ENCODE data around the gene PRKCZ.

Gene PRKCZ

DNA sequence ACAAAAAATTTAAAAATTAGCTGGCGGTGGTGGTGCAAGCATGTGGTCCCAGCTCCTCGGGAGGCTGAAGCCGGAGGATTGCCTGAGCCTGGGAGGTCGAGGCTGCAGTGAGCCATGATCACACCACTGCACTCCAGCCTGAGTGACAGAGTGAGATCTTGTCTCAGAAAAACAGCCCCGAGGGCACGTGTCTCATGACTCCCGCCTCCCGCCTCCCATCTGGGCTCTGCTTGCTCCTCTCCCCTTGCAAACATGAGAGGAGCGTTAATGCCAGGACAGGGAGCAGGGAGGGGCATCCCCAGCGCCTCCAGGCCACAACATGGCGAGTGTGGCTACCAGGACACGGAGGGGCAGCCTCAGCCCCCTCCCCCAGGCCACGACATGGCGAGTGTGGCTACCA, 116.0 kb downstream of the PRKCZ start:
- no peak for DNase-seq

DNA sequence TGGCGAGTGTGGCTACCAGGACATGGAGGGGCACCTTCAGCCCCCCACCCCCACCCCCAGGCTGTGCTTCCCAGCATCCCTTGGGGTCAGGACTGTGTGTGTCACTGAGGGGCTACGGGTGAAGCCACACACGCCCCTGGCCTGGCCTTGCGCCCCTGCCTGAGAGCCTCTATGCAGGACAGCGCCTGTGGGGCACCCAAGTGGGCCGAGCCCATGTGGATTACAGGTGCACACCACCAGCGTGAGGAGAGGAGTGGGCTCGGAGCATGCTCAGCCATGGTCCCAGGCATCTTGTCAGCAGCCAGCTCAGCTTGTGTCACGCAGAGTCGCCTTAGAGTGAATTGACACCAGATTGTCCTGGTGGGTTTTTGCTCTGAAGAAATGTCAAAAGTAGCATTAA, 116.5 kb downstream of the PRKCZ start:
- no peak for DNase-seq

DNA sequence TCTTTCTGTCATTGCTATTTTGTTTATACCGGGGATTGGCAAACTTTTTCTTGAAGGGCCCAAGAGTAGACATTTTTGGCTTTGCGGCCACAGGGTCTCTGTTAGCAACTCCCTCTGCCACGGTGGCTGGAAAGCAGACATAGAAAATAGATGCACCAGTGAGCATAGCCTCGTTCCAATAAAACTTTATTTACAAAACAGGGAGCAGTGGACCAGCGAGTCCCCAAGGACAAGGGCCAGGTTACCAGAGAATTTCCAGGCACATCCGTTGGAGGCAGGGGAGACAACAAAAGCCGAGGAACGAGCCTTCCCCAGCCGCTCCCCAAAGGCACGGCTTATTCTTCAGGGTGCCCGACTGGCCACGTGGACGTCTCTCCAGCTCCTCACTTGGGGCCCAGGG, 117.9 kb downstream of the PRKCZ start:
- no peak for DNase-seq

DNA sequence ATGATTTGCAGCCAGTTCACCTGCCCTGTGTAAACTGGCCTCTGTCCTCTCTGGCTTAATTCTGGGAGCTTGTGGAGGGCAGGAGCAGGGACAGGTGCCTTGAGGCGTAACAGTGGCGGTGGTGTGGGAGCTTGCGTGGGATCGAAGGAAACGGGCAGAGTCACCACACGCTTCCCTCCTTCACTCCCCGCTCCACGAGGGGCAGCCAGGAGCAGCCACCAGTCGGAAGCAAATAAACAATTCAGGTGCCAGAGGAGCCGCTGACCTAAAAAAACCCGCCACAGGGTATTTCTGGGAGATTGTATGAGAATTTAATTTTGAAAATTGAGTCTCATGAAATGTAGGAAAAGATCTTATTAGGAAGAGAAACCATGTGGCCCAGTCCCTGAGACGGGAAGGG, 118.3 kb downstream of the PRKCZ start:
- no peak for DNase-seq

DNA sequence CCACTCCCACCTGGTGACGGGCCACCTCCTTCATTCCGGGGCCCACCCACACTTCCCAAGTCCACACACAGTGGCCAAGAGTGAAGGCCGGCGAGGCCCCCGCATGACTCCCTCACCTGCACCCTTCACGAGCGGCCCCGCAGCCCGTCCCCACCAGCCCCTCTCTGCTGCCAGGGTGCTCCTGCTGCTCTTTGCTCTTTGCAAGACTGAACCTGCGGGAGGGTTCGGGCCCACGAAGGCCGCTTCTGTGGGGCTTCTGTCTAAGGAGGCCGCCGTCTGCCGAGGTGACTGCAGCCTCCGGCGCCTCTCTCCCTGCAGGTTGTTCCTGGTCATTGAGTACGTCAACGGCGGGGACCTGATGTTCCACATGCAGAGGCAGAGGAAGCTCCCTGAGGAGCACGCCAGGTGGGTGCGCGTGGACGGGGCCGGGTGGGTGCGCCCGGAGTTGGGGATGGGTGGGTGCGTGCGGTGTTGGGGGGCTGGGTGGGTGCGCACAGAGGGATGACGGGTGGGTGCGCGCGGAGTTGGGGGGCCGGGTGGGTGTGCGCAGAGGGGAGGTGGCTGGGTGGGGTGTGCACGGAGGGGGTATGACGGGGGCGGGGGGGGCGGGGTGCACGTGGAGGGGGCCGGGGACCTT, 119.1 kb downstream of the PRKCZ start:
- no peak for DNase-seq

DNA sequence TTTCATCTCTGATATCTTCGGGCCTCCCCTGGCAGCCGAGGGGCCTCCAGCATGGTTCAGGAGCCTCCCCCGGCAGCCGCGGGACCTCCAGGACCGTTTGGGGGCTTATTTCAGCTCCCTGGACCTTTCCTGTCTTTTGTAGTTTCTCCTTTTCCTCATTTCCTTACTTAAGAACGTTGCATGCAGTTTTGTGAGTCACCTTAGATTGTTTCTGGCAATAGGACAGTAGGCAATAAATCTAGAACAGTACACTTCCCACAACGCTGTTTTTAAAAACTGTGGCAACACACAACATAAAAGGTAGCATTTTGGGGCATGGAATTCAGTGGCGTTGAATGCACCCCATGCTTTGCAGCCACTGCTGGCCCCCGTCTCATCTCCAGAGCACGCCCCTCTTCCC, 120.0 kb downstream of the PRKCZ start:
- DNase-seq = no peak

DNA sequence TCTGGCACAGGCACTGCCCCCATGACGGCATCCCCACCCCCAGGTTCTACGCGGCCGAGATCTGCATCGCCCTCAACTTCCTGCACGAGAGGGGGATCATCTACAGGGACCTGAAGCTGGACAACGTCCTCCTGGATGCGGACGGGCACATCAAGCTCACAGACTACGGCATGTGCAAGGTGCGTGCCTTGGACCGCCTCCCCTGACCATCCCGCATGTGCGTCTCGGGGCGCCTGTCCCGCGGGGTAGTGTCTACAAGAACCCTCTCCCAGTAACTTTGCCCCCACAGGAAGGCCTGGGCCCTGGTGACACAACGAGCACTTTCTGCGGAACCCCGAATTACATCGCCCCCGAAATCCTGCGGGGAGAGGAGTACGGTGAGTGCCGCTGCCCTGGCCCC, 121.8 kb downstream of the PRKCZ start:
- DNase-seq = no peak

DNA sequence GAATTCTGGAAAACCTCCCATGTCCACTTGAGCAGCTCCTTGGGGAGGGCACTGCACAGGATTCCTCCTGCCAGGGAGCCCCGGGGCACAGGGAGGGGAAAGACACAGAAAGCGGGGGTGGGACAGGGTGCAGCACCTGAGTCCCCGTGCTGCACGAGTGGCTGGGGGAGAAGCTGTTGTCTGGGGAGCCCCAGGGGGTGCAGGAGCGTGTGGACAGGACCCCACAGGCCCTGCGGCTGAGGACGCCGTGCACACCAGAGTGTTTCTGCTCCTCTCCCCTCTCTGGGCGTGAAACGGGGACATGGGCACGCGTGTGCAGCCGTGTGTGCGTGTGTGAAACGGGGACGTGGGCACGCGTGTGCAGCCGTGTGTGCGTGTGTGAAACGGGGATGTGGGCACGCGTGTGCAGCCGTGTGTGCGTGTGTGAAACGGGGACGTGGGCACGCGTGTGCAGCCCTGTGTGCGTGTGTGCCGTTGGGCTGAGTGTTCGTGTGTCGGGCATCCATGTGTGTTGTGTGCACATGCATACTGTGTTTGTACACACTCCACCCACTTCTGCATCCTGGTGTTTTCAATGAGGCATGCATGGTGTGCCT, 122.4 kb downstream of the PRKCZ start:
- no peak for DNase-seq

DNA sequence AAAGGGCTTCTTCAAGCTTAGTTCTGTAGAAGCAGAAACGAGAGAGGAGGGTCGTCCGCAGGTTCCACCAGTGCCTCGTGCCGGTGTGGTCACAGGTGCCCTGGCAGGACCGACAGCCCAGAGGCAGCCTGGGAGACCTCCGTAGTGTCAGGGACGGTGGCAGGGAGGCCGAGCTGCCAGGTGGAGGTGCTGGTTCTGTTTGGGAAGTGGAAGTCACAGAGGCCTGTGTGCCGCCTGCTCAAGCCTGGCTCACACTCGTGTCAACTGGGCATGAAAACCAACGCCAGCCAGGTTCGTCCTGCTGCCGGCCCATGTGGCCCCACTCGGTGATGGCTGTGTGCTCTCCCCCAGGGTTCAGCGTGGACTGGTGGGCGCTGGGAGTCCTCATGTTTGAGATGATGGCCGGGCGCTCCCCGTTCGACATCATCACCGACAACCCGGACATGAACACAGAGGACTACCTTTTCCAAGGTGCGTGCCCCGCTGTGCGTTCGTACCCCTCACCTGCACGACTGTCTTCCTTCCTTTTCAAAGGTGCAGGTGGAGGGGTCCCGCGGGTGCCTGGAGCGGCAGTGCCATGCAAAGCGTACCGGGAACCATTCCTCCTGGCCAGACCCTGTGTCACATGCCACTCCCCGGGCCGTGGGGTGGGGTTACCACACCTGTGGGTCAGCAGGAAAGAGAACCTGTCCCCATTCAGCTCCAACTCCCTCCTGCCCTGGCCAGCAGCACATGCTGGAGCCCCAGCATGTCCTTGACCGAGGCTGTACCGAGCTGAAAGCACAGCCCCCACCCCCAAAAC, 123.5 kb downstream of the PRKCZ start:
- DNase-seq = no peak

DNA sequence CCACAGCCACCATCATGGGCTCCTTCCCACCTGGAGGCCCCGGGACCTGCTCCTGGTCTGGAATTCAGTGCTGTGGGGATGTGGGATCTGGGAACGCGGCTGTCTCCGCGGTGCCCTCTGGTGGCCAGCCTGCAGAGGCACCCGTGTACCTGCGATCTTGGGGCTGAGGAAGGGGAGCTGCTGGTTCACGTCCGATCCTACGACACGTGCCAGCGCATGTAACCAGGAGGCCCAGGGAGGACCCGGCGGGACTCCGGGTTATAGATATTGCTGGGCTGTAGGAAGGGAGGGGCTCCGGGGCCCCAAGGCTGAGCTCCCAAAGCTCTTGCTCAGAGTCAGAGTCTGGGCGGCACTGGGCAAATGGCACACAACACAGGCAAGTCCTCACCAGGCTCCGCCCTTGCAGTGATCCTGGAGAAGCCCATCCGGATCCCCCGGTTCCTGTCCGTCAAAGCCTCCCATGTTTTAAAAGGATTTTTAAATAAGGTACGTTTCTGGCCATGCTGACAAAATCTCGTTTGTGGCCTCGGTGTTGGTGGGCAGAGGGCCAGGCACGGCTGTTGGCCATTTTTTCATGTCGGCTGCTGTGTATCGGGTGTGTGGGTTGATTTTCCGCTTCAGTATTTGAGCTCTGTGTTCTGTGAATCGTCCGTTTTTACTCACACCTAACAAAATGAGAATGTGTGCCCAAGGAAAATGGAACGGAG, 124.3 kb downstream of the PRKCZ start:
- DNase-seq = no peak

DNA sequence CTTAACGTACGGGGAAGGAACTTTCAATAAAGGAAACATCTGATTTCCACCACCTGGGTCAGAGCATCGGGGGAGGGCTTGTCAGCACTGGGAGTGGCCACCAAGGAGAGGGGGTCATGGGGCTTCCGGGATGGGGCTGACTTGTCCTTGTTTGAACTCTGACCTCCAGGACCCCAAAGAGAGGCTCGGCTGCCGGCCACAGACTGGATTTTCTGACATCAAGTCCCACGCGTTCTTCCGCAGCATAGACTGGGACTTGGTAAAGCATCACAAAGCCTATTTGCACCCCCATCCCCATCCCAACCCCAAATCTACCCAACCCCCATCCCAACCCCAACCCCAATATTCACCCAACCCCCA, 124.8 kb downstream of the PRKCZ start:
- no peak for DNase-seq

DNA sequence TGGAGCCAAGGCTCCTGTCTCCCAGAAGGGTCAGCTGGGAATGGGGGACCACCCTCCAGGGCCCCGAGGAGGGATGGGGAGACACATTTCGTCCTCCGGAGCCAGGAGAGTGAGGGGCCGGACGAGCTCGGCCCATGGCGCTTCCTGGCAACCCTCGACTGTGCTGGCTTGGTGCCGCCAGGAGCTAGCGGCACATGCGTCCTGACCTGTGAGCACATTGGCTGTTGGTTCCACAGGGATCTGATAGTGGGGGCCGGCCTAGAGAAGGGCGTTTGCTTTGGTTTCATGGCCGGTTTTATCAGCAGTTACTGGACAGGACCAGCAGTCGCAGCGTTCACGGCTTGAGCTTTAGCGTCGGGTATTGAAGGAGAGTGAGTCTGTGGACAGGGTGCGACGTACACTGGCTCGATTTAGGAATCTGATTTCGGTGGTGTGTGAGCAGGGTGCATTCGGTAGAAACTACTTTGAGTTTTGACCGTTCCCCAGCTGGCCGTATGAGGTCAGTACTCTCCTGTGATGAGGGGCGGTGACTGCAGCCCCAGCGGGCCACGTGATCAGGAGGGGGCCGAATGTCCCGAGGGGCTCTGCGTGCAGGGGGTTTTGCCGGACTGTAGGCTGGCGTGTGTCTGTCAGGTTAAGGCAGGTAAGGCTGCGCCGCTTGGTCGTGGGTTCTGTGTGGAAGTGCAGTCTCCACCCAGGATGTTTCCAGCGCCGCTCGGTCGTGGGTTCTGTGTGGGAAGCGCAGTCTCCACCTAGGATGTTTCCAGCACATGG, 125.7 kb downstream of the PRKCZ start:
- DNase-seq = no peak

DNA sequence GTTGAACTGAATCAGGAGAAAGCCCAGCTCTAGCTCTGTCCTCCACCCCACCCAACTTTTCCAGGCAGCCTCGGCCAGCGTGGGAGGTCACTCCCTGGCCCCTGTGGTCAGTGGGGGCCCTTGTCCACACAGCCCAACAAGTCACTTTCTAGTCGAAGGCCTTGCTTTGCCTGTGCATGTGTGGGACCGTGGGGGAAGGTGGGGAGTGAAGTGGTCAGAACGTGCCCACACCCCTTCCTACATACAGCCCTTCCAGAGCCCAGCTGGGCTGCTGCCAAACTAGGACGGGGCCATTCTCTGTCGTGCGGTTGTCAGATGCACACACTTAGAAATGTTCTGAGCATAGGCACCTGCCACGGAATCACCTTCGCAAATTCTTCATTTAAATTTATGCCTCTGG, 126.4 kb downstream of the PRKCZ start:
- DNase-seq = no peak

DNA sequence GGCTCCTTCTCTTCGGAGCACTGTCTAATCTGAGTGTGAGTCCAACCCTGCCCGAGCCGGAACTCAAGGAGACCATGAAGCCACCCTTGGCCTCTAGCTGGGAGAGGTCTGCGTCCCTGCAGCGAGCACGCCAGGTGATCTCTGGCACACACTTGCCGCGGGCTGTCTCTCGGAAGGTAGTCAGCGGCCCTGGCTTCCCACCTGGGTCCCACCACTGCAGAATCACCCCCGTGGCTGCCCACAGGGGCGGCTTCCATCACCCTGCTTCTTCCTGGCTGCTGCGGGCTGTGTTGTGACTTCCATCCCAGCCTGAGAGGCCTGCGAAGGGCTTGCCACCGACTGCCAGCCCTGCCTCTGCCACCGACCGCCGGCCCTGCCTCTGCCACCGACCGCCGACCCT, 127.3 kb downstream of the PRKCZ start:
- no peak for DNase-seq

DNA sequence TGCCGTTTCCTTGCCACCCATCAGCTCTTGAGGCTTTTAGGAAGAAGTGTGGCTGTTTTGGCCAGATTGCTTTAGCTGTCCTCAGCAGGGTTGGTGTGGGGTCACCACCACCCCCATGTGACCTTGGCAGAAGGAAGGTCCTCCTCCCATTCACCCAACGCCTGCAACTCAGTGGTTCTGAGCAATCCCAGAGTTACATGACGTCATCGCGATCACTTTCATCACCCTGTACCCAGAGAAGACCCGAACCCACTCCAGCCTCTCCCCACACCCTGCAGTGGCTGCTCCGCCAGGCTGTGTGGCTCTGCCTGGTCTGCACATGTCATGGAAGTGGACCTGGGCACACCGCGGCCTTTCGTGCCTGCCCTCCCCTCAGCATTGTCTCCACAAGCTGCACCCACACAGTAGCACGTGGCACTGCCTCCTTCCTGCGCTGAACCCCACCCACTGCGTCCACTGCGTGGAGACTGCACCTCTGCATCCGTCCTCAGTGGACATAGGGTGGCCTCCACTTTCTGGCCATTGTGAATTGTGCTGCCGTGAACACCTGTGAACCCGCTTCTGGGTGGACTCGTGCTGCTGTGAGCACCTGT, 127.8 kb downstream of the PRKCZ start:
- DNase-seq = no peak

DNA sequence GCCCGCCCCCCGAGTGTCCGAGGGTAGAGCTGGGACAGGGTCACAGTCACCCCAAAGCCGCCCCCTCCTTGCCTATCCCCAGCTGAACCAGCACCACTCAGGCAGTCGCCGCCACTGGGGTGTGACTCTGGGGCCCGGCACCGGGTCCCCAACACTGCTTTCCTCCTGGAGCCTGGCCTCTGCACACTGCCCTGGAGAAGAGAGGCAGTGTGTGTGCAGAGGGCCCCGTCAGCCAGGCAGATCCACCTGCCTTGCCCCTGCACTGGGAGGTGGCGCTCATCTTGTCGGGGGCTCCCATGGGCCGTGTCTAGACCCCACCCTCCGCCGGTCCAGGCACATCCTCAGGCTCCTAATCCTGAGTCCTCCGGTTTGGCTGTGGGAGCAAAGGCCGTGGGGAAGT, 128.7 kb downstream of the PRKCZ start:
- DNase-seq = no peak

DNA sequence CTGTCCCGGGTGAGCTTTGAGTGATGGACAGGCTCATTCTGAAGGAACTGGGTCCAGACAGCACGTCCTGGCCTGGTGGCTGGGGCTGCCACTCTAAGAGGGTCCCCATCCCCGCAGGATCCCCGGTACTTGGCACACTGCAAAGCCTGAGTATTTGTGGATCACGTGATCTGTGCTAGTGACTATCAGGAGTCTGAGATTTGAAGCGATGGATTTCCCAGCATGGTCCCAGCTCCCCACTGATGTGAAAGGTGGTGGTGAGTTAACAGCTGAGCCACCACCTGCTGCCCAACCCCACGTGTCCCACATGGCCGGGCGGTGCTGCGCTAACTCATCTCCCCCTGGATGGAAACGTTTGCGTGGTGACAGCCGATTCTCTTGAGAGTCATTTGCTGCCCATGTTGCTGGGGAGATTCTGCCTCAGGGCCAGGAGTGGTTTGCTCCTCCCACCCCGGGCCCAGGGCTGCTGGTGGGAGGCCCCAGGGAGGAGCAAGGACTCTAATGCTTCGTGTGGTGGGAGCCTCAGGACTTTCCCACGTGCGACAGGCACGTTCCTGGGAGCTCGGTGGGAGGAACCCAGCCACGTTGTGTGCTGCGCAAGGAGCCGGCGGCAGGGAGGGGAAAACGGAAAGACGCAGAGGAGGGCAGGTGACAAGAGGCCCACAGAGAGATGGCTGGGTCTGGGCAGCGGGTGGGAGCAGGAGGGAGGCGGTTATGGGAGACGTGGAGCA, 129.2 kb downstream of the PRKCZ start:
- DNase-seq = no peak

DNA sequence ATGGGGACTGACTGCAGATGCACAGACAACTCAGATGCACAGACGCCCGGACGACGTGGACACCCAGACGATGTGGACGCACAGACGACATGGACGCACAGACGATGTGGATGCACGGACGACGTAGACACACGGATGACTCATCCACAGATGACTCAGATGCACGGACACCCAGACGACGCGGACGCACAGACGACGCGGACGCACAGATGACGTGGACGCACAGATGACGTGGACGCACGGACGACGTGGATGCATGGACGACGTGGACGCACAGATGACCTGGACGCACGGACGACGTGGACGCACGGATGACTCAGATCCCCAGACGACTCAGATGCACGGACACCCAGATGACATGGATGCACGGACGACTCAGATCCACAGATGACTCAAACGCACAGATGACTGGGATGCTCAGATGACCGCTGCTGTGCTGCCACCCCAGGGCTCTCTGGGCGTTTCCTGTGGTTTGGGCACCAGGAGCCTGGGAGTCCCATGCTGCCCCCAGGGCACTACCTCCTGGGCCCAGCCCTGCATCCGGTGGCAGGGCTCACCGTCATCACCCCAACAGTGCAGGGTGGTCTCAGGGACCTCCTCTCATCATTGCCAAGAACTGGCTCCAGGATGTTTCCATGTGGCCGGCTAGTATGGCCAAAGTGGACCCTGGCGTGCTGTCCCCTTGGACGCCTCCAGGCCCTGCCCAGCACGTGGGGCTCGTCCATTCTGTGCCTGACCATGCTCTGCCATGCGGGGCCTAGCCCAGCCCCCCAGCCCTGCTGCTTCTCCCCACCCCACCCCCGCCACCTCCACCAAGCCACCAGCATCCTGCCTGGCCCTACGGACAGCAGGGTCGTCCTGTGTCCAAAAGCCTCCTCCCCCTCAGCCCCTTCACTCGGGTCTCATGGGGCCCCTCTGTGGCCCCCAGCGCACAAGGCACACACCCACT, 130.4 kb downstream of the PRKCZ start:
- DNase-seq = no peak

DNA sequence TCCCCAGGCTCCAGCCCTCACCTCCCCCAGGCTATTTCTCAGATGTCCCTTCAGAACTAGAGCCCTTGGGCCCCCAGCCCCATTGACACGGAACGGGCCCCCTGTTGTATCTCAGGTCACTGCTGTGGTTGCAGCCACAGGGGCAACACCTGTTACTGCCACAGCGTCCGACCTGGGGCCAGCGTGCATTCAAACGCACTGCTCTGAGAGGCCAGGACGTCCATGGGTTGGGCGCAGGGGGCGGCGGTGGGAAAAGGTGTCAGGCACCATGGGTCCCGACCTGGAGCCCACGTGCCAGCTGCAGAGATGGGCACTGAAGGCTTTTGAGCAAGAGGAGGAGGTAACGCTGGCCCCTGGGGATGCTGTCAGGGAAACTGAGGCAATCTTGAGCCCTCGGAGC, 131.1 kb downstream of the PRKCZ start:
- no peak for DNase-seq

DNA sequence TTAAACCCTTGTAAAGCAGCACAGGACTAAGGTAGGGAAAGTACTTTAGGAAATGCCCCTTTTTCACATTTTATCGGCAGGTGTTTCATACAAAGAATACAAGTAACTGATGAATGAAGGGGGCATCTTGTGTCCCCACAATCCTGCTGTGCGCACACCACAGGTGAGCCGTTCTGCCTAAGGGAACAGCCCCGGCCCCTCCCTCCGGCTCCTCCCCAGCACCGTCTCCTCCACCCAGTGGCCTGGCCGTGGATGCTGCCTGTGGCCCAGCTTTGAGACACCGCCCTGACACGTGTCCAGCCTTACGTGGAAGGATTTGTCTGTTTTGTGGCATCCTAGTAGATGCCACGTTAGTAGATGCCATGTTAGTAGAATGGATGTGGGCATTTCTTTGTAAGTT, 131.5 kb downstream of the PRKCZ start:
- DNase-seq = no peak

DNA sequence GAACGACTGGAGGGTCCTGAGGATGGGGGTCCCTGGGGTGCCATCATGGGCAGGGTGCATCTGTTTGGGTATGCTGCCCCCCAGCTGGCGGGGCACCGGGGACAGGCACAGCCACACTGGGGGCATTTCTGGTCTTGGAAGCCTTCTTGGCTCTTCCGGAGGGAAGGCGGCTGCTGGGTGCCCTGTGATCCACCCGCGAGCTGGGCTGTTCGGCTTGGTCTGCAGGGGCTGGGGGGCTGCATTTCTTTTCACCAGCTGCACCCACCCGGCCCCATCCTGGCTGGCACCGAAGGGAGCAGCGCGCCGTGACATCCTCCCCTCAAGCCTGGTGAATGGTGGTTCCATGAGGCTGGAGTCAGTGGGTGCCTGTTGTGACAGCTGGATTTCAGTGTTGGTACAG, 132.2 kb downstream of the PRKCZ start:
- no peak for DNase-seq

Data from NCI-H1048 (cell line).